Nucleus accumbens (tissue), 56 donors: ENCODE data around the gene WDR82.
A peak's percentile ranks its signal among the peaks of the same experiment; 100 is the strongest.

Experiments
- DNase-seq, 56 donors: peaks; one replicate each; lab custom pipeline; 2025; lab: John Stamatoyannopoulos, UW

Gene WDR82, protein sequence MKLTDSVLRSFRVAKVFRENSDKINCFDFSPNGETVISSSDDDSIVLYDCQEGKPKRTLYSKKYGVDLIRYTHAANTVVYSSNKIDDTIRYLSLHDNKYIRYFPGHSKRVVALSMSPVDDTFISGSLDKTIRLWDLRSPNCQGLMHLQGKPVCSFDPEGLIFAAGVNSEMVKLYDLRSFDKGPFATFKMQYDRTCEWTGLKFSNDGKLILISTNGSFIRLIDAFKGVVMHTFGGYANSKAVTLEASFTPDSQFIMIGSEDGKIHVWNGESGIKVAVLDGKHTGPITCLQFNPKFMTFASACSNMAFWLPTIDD

DNA sequence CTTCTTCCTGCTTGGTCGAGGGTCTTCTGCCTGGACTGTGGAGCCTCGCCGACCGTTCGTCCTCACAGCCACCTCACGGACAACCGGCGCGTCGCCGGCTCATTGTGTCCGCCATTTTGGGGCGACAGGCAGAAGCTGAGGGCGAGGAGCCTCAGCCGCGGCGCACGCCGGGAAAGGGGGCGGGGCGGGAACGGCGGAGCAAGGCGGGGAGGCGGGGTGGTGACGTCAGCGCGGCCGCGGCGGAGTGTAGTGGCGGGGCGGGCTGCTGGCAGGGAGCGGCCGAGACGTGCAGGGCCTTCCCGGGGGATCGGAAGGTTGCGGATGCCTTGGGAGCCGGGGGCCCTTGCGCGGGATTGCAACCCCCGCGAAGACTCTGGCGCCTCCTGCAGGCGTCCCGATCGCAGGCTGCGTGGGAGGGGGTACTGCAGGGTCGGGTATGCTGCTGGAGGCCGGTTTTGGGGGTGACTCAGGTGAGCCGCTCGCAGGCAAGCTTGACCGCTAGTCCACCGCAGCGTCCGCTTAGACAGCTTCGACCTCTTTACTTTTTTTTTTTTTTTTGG, at the start of gene WDR82:
Gene WDR82 (minus strand): TSS at position 140 of the 560 bp plus-strand sequence. CDS start 288 bp downstream, outside the sequence.
- peak in 55 of 56 donors; percentile 81 to 98 (median 94) for DNase-seq

DNA sequence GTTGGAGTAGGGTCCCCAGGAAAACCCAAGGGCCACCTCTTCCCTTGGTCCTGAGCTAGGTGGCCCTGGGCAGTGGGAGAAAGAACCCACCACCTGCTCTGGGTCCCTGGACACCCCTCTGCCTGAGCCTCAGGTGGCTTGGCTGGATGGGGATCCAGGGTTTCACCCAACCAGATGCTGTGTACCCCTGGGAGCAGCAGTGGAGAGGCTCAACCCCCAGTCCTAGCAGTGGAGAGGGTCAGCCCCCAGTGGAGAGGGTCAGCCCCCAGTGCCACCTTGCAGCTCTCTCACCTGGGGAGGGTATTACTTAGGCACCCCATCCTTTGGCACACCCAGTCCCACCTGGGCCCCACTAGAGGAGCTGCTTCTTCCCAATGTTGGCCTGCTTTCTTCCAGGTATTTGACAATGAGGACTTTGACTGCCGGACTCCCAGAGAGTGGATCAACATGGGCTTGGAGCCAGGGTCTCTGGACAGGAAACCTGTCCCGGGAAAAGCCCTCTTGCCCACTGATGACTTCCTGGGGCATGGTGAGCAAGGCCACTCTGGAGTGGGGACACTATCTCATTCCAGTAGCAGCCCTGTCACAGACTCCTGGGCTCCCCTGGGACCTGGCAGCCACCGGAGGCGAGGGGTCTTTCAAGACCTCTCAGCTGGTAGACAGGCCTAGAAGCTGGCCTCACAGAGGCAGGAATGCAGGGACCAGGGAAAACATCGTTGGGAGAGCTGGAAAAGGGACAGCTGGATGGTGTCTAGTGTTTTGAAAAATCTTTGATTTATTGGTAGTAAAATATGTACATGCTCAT, 49.2 kb upstream of the WDR82 start:
- no peak for DNase-seq

DNA sequence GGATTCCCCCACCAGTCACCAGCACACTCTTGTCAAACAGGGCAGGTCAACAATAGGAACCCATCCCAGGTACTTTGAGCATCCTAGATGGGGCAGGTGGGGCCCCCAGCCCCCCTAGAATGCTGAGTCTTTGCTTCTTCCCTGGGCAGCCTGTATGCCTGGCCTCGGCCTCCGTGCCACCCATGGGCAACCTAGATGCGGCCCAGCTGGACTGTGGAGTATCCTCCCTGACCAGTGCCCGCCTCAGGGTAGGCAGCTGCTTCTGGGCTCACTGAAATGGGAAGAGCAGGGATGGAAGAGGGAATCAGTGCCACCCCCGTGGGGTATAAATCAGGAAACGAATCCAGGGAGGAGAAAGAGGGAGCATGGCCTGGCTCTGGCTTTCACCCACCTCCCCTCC, 48.5 kb upstream of the WDR82 start:
- no peak for DNase-seq

GRCh38 chr3:52325686-52326085, 47.2 kb upstream of the WDR82 start:
- DNase-seq, result no peak

DNA sequence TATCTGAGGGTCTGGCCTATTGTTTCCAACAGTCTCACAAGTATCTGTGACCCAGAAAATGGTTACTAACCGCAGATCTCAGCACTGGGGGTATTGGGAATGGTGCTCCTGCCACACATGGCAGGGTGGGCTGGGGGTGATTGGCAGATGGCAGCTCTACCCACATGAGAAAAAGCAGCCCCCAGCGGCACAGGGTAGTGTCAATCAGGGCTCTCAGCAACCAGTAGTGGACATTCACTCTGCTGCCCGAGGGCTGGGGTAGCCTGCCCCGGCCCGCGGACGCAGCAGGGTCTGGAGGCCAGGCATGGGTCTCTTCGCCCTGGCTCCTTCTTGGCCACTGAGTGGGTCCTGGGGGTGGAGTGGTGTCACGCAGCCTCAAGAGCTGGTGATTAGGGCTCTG, 46.2 kb upstream of the WDR82 start:
- DNase-seq, result no peak

GRCh38 chr3:52323526-52324295, 45.3 kb upstream of the WDR82 start:
- DNase-seq, result no peak

- no peak for DNase-seq
Observed at GRCh38 chr3:52322466-52322865, 44.0 kb upstream of the WDR82 start.

DNA sequence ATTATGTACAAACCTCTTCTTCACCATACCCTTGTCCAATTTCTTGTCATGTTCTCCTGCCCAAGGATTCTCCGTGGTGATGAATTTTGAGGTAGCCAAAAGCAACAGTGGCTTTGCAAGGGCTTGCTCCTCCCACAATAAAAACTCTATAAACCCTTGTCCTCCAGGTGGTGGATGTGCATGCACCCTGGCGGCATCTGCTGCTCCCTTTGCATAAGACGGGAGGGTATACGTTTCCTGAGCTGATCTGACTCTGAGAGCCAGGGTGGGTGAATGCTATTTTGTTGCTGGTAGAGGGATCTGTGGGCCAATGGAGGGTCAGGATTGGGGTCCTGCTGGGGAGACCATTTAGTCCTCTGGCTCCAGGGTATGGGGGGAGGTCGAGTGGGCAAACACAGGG, 43.0 kb upstream of the WDR82 start:
- DNase-seq, result no peak

GRCh38 chr3:52319921-52320595, 41.6 kb upstream of the WDR82 start:
- DNase-seq, result no peak

GRCh38 chr3:52318186-52318816, 39.9 kb upstream of the WDR82 start:
- DNase-seq, result no peak

GRCh38 chr3:52317208-52318000, 39.0 kb upstream of the WDR82 start:
- DNase-seq, result peak in 11 of 56 donors; percentile 3 to 47 (median 15)

GRCh38 chr3:52315977-52316764, 37.7 kb upstream of the WDR82 start, which contains the start of gene DNAH1:
DNAH1 (plus strand) TSS chr3:52316319; CDS start chr3:52322443, 6,124 bp downstream.
- peak in 7 of 56 donors; percentile 3 to 46 (median 22) for DNase-seq

GRCh38 chr3:52315006-52315405, 36.6 kb upstream of the WDR82 start:
- no peak for DNase-seq

DNA sequence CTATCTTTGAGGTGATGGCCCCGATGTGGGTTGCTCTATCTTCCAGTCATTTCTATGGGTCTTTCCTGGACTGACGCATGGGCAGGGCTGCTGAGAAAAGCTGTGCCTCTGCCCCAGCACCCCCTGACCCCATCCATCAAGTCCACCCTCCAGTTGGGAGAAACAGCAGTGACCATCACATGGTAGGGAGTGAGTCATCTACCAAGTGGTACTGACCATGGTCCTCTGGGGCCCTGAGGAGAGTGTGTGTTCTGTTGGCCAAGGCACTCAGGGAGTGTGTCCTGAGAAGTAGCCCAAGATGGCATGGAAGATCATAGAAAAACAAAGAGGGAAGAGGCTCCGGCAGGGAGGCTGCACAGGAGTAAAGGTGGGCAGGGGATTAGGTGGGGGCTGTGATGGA, 36.0 kb upstream of the WDR82 start:
- no peak for DNase-seq

DNA sequence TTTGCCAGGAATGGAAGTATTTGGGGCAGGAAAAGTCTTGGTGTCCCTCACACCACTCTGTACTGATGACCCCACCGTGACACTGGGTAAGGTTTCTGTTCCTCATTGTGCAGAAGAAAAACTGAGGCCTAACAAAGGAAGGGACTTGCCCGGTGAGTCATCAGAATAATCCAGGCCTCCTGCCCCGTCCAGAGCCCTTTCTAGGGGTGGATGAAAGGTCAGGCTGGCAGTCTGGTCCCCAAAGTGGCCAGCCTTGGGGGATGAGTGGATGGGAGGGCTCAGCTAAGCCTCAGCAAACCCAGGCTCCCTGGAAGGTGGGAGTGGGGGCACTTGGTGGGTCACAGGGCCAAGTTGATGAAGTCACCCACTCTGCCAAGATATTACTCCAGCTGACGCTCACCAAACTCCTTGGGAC, 35.3 kb upstream of the WDR82 start:
- peak in 1 of 56 donors; percentile 19 for DNase-seq

DNA sequence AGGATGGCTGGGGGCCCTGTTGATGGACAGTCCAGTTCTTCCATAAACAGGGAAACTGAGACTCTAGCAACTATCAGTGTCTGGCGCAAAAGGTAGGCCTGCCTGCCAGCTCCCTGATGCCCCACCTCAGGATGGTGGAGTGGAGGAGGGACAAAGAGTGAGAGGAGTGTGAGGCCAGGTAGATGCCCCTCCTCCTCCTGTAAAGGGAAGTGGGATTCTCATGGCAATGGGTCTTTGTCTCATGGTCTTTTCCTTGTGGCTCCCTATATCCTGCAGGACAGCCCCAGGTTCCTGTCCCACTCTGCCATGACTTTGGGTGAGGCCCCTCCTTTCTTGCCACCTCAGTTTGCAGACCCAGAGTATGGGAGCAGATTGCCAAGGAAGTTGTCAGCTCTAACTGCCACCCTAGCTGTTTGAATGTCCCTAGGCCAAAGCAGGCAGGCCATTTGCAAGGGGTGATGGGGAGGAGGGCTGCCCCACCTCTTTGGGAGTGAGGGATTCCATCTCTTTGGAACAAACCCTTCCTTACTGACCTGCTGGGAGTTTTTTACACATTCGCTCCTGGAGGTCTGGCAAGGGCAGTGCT, 34.8 kb upstream of the WDR82 start:
- DNase-seq, result no peak

DNA sequence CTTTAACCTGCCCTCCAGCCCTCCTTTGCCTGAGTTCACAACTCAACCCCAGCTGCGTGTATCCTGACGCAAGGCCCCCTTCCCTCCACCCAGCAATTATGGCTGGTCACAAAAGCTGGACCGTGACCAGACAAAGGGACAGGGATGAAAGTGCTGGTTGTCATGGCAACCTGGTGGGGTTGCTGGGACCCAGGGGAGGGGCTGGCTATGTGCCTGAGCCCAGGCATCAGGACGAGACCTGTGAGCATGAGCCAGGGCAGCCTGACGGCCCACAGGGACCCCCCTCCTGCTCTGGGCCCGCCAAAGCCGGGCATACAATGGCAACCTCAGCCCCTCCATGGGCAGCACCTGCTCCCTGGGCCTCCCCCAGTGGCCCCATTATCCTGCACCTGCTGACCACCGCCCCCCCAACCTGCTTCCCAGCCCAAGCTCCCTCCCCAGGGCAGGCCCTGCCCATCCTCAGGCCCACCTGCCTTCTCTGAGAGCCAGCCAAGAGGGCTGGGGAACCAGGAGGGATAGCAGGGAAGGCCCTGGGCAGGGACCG, 33.2 kb upstream of the WDR82 start:
- no peak for DNase-seq
